SK-N-MC (cell line): Measurements from ENCODE around the gene CYP19A1.

Experiments used
- DNase-seq: peaks from one replicate; pipeline ENCODE4 v3.0.0-alpha.2; 2011; ENCODE audit warnings: low read depth, low spot score
- H3K27ac ChIP-seq: fragments of 200-600 bp; sonication (generic); 2 replicates; pipeline ENCODE4 v1.5.1; 2016; ENCODE audit warnings: mixed run types
- H3K36me3 ChIP-seq: fragments of 200-600 bp; sonication (generic); 2 replicates; pipeline ENCODE4 v1.6.1; 2017; ENCODE audit warnings: antibody characterized with exemption, low read length, mixed read lengths; ENCODE audit not compliant: insufficient read depth
- H3K4me3 ChIP-seq: fragments of 200-600 bp; sonication (generic); 2 replicates; pipeline ENCODE4 v1.5.1; 2016
- H3K9ac ChIP-seq: fragments of 200-600 bp; sonication (generic); 2 replicates; pipeline ENCODE4 v1.8.0; 2017; ENCODE audit warnings: mixed run types, mixed read lengths; ENCODE audit not compliant: insufficient read length
- H3K9me3 ChIP-seq: fragments of 200-600 bp; sonication (generic); 2 replicates; pipeline ENCODE4 v1.6.1; 2017; ENCODE audit warnings: low read depth, mild to moderate bottlenecking, antibody characterized with exemption, low read length, moderate library complexity, mixed read lengths
- EZH2 ChIP-seq: fragments of 200-600 bp; sonication (generic); IDR thresholded peaks from one replicate; pipeline ENCODE4 v1.6.1; 2017; ENCODE audit warnings: antibody characterized with exemption
- FOXP2 ChIP-seq: optimal IDR thresholded peaks from 2 replicates; pipeline ENCODE3; 2011; ENCODE audit warnings: mild to moderate bottlenecking, moderate library complexity; ENCODE audit not compliant: insufficient read depth; ENCODE audit errors: extremely low read length, control extremely low read depth
- POLR2AphosphoS5 ChIP-seq: IDR thresholded peaks from 2 replicates; pipeline ENCODE4 v1.6.1; 2012; ENCODE audit warnings: mild to moderate bottlenecking, low read depth, low read length, borderline replicate concordance

Gene CYP19A1

GRCh38 chr15:51366920-51367319, 28.5 kb upstream of the CYP19A1 start:
- H3K27ac ChIP-seq, result no peak overlapping the region
- DNase-seq, result no peak
- no peak overlapping the region for H3K4me3 ChIP-seq
- no peaks in the 10 kb centered on the region for H3K36me3 ChIP-seq
- no peak overlapping the region for H3K9ac ChIP-seq
- no peaks in the 10 kb centered on the region for H3K9me3 ChIP-seq
- TF ChIP-seq FOXP2 (no peak), EZH2 (no peak), POLR2AphosphoS5 (no peak)

DNA sequence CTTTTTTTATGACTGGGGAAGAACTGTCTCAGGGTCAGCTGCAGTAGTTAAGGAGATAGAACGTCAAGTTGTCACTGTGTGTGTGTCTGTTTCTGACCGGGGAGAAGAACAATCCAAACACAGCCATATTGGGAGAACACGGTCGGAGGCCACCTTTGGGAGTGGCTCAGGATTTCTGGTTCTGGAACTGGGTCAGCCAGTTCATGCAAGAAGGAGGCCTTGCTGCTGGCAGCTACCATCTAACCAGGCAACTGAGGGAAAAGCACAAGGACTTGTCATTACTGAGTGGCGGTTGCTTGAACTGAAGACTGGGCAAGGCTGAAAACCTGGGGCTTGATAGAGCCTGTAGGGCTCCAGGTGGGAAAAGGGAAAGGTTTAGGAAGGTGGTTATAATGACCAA, 27.7 kb upstream of the CYP19A1 start:
- TF ChIP-seq POLR2AphosphoS5 (no peak), FOXP2 (no peak), EZH2 (no peak)
- no peak for DNase-seq
- H3K4me3 ChIP-seq, result no peak overlapping the region
- no peak overlapping the region for H3K9ac ChIP-seq
- H3K36me3 ChIP-seq, result no peaks in the 10 kb centered on the region
- H3K9me3 ChIP-seq, result no peaks in the 10 kb centered on the region
- no peak overlapping the region for H3K27ac ChIP-seq

DNA sequence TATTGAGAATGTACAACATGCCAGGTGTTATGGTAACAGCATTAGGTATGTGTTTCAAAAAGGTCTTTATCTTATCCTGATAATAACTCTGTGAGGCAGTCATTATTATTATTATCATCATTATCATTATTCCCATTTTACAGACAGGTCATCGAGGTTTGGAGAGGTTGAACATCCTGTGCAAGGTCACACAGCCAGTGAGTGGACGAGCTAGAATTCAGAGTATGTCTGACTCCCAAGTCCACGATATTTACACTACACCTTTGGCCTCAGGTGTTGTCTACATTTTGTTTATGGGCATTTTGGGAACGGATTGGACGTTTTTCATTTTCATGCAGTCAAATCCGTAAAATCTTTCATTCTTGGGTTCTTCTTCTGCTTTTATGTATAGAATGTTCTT, 27.0 kb upstream of the CYP19A1 start:
- TF ChIP-seq FOXP2 (no peak), POLR2AphosphoS5 (no peak), EZH2 (no peak)
- Histone ChIP-seq H3K4me3 (no peak overlapping the region), H3K9ac (no peak overlapping the region)

GRCh38 chr15:51363383-51363782, 25.0 kb upstream of the CYP19A1 start:
- TF ChIP-seq POLR2AphosphoS5 (no peak), FOXP2 (no peak), EZH2 (no peak)
- Histone ChIP-seq H3K9ac (no peak overlapping the region), H3K4me3 (no peak overlapping the region), H3K36me3 (no peaks in the 10 kb centered on the region), H3K9me3 (no peaks in the 10 kb centered on the region), H3K27ac (no peak overlapping the region)
- no peak for DNase-seq

More for the DNA sequence above, 27.0 kb upstream of the CYP19A1 start:
- Histone ChIP-seq H3K9me3 (no peaks in the 10 kb centered on the region), H3K27ac (no peak overlapping the region), H3K36me3 (no peaks in the 10 kb centered on the region)
- DNase-seq, result no peak

GRCh38 chr15:51359981-51360380, 21.6 kb upstream of the CYP19A1 start:
- TF ChIP-seq POLR2AphosphoS5 (no peak), FOXP2 (no peak), EZH2 (no peak)
- Histone ChIP-seq H3K9ac (no peak overlapping the region), H3K27ac (no peak overlapping the region), H3K36me3 (no peaks in the 10 kb centered on the region), H3K9me3 (no peaks in the 10 kb centered on the region), H3K4me3 (no peak overlapping the region)
- no peak for DNase-seq

DNA sequence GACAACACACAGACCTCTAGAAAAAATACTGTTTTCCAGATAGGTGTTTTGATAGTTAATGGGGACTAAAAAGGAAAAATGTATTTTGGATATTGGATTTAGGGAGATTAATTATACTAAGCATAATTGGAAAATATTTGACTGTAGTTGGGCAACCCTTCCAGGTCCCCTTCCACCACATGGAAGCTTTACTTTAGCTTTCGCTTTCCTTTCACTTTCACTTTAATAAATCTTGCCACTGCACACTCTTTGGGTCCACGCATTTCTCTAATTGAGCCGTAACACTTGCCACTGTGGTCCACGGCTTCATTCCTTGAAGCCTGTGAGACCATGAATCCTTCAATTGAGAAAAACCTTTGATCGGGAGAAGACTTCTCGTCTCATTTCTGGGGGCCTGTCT, 18.6 kb upstream of the CYP19A1 start:
- H3K9ac ChIP-seq, result no peak overlapping the region
- no peak for DNase-seq
- H3K4me3 ChIP-seq, result no peak overlapping the region
- no peaks in the 10 kb centered on the region for H3K36me3 ChIP-seq
- TF ChIP-seq EZH2, result no peak
- TF ChIP-seq FOXP2, result no peak
- no peak for TF ChIP-seq POLR2AphosphoS5
- H3K27ac ChIP-seq, result no peak overlapping the region
- no peaks in the 10 kb centered on the region for H3K9me3 ChIP-seq

- Histone ChIP-seq H3K27ac (no peak overlapping the region), H3K4me3 (no peak overlapping the region), H3K36me3 (no peaks in the 10 kb centered on the region), H3K9ac (no peak overlapping the region), H3K9me3 (no peaks in the 10 kb centered on the region)
- TF ChIP-seq FOXP2, result no peak
- TF ChIP-seq EZH2, result no peak
- no peak for TF ChIP-seq POLR2AphosphoS5
- DNase-seq, result no peak
These were observed 17.8 kb upstream of the CYP19A1 start for GRCh38 chr15:51356147-51356546.

DNA sequence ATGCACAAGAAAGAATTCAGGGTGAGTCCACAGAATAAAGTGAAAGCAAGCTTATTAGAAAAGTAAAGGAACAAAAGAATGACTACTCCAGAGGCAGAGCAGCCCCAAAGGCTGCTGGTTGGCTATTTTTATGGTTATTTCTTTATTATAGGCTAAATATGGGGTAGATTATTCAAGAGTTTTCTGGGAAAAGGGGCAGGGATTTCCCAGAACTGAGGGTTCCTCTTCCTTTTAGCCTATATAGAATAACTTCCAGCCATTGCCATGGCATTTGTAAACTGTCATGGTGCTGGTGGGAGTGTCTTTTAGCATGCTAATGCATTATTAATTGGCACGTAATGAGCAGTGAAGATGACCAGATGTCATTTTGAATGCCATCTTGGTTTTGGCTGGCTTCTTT, 16.7 kb upstream of the CYP19A1 start:
- no peaks in the 10 kb centered on the region for H3K36me3 ChIP-seq
- no peak overlapping the region for H3K4me3 ChIP-seq
- no peak for TF ChIP-seq POLR2AphosphoS5
- no peak for TF ChIP-seq EZH2
- no peak for TF ChIP-seq FOXP2
- H3K9ac ChIP-seq, result no peak overlapping the region
- no peak overlapping the region for H3K27ac ChIP-seq
- H3K9me3 ChIP-seq, result no peaks in the 10 kb centered on the region
- no peak for DNase-seq

- Histone ChIP-seq H3K4me3 (no peak overlapping the region), H3K27ac (no peak overlapping the region), H3K36me3 (no peaks in the 10 kb centered on the region), H3K9me3 (no peaks in the 10 kb centered on the region), H3K9ac (no peak overlapping the region)
- no peak for DNase-seq
- TF ChIP-seq FOXP2, result no peak
- no peak for TF ChIP-seq POLR2AphosphoS5
- TF ChIP-seq EZH2, result no peak
These were observed 15.6 kb upstream of the CYP19A1 start for GRCh38 chr15:51353976-51354375.

- Histone ChIP-seq H3K36me3 (no peaks in the 10 kb centered on the region), H3K9me3 (no peaks in the 10 kb centered on the region), H3K4me3 (no peak overlapping the region), H3K27ac (no peak overlapping the region), H3K9ac (no peak overlapping the region)
- TF ChIP-seq FOXP2 (no peak), EZH2 (no peak), POLR2AphosphoS5 (no peak)
- no peak for DNase-seq
These were observed 12.3 kb upstream of the CYP19A1 start for GRCh38 chr15:51350723-51351122.
